Stimulated activated CD4-positive, alpha-beta T cell treated with anti-CD3 and anti-CD28 coated beads, Interleukin-15, amount 100 ng/mL, for 1 hour (primary cell): ENCODE results near the gene LMO2.
"Not testable (repeated sequence)": the region's sequence is repeated elsewhere in the genome, so short reads cannot be mapped to it uniquely, and the experiment has no call there.

Experiments used
- DNase-seq, 2 donors: peaks; one replicate each; pipeline ENCODE4 v3.0.0-alpha.2; 2020; ENCODE audit warnings: low read depth in 1 of 2, low spot score in 1 of 2

The LMO2 gene

DNA sequence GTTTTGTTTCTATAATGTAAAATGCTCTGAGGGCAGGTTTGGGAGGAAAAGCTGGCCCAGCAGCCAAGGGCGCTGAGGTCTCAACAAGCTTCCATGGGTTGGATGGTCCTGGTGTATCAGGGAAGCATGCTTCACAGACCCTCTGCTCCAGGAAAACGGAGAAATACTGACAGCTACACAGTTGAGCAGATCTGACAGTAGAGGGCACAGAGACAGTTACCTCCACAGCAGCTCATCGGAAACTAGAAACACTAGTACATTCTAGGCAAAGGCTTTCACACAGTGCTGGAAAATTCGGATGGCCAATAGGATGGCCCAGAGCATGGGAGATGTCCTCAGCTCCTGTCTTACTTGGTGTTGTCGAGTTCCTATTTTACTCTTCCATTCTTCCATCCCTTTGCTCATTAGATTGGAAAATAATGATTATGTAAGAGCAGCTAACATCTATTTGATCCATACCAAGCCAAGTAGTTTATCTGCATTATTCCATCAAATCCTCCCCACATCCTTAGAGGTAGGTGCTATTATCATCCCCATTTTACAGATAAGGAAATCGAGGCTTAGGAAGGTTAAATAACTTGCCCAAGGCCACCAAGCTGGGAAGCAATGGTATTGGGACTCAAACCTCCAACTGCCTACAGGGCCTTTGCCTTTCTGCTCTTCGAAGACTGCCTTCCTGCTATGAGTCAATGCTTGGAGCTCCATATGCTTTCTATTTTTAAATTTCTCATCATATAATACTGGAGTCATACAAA lies 28.3 kb downstream of the LMO2 start:
- DNase-seq, result no peak

GRCh38 chr11:33861941-33862589 lies 29.8 kb downstream of the LMO2 start:
- no peak for DNase-seq

DNA sequence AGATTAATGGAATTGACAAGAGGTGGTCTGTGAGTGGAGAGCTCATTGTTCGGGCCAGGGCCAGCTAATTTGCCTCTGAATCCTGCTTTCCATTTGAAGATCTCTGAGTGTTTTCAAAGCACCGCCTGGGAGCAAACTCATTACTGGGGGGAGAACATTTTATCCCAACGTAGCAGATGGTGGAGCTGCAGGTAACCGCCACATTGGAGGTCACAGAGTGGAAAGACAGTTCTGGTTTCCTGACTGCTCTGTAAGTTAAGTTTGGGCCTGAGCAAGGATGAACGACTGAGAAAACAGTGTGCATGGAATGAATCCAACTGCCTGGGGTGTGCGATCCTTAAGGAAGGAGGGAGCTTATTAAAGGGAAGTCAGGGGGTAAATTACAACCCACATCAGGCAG lies 30.5 kb downstream of the LMO2 start:
- DNase-seq, result no peak

GRCh38 chr11:33860926-33861325 lies 30.9 kb downstream of the LMO2 start:
- DNase-seq, result no peak

DNA sequence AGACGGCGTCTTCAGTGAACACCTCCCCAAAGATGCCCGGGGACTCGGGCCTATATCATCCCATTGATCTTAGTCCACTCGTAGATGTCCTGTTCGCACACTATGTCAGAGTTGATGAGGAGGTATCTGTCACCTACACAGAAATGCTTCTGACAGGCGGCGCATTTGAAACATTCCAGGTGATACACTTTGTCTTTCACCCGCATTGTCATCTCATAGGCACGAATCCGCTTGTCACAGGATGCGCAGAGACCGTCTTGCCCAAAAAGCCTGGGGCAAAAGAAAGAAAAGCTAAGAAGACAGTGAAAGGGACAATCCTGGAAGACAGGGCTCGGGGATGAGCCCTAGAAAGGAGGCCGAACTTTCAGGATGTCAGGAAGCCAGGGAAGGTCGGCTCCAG lies 32.6 kb downstream of the LMO2 start:
- no peak for DNase-seq

DNA sequence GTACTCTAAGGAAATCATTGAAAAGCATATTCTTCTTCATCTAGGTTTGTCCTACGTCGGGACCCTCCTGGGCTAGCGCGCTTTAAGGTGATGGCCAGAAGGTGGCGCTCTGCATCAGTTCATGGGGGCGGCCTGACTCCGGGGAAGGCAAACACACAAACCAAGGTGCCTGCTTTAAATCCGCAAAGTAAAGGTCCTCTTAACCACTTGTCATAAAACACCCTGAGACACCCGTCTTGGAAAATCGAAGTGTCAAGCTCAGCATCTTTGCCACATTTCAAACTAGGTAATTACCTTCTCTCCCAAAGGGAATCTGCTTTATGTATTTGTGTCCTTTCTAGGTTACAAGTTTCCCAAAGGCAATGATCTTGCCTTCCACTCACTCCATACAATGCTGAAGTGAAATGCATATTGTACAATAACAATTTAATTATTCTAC lies 33.9 kb downstream of the LMO2 start:
- peak; percentile 35 to 67 for DNase-seq

DNA sequence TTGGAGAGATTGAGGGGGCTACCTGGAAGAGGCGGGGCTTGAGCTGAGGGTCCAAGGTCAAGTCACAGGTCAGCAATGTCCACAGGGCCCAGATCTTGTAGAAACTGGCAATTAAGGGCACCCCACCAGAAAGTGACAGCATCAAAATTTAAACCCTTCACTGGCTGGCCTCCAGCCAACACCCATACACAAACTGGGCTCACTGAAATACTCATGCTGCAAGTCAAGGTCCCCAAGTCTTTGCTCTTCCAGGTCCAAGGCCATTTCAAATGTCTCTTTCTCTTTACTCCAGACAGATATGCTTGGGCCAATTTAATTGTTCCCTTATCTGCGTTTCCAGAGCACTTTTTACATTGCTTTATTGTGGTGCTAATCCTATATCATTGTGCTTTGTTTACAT lies 36.4 kb downstream of the LMO2 start:
- DNase-seq, result no peak

DNA sequence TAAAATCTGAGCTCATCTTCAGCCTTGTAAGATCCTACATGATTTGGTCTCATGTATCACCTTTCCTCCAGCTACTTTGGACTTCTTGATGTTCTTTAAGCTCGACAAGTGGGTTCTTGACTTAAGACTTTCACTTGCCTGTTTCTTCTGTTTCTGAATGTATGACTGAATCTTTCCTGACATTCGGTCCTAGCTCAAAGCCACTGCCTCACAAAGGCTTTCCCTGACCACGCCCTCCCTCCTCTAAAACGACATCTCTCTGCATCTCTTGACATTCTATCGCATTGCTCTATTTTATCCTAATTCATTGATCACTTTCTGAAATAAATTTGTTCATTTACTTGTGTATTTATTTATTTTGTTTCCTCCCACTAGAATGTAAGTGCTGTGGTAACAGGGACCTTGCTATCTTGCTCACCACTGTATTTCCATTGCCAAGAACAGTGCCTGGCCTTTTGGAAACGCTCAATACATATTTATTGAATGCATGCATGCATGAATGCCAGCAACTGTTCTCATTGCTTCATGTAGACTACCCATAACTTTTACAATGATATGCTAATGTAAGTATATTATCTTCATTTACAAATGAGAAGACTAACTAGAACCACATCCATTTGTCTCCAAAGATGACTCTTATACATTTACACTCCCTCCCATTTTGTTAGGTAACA lies 43.0 kb downstream of the LMO2 start:
- DNase-seq, result no peak

- DNase-seq, result no peak
Observed at GRCh38 chr11:33847251-33847650, 44.6 kb downstream of the LMO2 start.

- no peak for DNase-seq
Observed at GRCh38 chr11:33844236-33844635, 47.6 kb downstream of the LMO2 start.

- no peak for DNase-seq
Observed at GRCh38 chr11:33843018-33843417, 48.9 kb downstream of the LMO2 start.

- DNase-seq, result no peak
Observed at GRCh38 chr11:33842236-33842915, 49.5 kb downstream of the LMO2 start.

GRCh38 chr11:33838234-33838633 lies 53.6 kb downstream of the LMO2 start:
- DNase-seq, result not testable (repeated sequence)

- DNase-seq, result not testable (repeated sequence)
Observed at GRCh38 chr11:33837334-33837733, 54.5 kb downstream of the LMO2 start.

DNA sequence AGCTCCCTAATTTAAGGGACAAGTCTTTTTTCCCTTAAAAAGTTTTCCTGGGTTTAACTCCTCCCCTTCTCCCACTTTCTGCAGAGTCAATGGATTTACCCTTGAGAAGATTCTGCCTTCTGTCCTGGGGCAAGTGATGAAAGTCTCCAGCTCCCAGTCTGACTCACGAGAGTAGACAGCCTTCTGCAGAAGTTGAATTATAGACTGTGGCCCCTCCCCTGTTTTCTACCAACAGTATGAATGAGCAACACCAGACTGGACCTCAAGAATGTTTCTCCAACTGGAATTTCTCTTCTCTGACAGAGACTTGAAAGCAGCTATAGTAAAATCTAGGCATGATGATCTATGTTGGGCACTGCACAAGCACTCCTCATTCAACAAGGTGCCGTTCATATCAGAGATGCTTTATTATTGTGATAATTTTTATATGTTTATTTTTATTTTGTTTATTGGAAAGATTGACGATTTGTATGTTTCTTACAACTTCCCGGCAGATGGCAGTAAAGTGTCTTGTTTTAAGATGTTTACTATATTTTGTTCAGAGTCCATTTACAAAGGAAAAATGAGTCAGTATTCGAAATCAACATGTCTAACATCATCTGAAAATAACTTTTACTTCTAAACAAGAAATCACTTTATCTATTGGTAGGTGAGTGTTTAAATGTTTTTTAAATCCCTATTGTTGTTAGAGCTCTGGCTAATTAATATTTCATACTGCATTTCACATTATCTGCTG lies 56.6 kb downstream of the LMO2 start:
- no peak for DNase-seq

GRCh38 chr11:33832676-33833075 lies 59.2 kb downstream of the LMO2 start:
- no peak for DNase-seq

DNA sequence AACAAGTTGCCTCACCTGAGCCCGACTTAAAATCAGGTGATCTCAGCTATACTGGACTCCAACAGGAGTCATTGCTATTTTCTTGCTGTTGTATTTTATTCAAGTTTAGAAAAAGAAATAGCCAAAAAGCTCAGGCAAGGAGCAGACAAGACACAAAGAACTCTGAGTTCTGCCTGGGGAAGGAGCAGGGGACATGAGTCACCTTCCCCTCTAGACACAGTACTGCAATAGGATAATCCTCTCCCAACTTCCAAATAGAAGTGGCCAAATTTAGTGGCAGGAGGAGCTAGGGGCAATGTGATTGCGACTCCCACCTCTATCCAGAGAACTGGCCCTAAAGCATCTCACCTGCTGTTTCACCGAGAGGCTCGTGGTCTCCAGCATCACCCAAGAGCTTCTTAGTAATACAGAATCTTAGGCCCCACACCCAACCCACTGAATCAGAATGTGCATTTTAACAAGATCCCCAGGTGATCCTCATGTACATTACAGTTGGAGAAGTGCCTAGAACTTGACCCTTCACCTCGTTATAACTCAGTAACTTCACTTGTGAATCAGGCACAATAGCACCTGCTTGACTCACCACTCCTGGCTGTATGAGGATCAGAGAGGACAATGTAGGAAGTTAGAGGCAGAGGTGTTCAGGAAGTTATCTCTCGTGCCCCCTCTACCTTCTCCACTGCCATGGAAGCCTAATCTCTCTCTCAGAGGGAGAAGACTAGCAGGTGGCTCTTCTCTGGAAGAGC lies 60.8 kb downstream of the LMO2 start:
- no peak for DNase-seq

GRCh38 chr11:33829430-33830141 lies 62.3 kb downstream of the LMO2 start:
- DNase-seq, result peak in 1 of 2 donors; percentile 33

GRCh38 chr11:33828604-33829429 lies 63.1 kb downstream of the LMO2 start:
- no peak for DNase-seq
